ENCODE measurements around the gene EXOC6B. TPM values are rescaled to one million over a fixed set of nuclear protein-coding genes. Genes with fewer than 3 reads are reported as not detected.

Gene EXOC6B
- total RNA-seq, 1 experiment from 2014 or later = 40.1 TPM

DNA sequence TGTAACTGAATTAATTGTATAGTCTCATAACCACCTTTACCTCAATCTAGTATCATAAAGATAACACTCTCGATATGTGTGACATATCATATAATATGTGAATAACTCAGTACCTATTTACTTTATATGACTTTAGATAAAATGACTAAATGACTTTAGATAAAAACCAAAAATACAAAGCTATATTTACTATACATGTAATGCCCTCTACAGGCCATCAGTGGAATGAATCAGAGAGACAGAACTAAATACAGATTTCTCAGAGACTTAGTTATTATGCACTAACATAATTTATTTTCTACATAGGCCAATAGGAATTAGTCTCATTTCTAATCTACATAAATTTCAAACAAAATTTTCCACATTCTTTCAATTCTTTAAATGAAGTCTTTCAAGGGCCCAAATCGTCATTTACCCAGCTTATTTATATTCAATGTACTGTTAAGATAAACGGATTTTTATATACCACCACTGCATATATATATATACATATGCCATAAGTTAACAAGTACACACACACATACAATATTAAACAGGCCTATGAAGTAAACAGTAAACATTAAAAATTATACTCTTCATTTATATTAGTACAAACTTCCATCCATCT lies 219.9 kb downstream of the EXOC6B start:
- Histone ChIP-seq H3K27ac (ENCODE audit: insufficient read length, low read depth, low read length) (no peak overlapping the region), H3K4me2 (ENCODE audit: insufficient read depth, insufficient read length, low read length) (no peak overlapping the region), H4K91ac (ENCODE audit: insufficient read length, low read depth, low read length) (no peak overlapping the region), H3K4me1 (ENCODE audit: insufficient read depth, low read length) (no peaks in the 10 kb centered on the region), H2BK12ac (ENCODE audit: insufficient read length, low read depth, low read length) (no peak overlapping the region), H3K4ac (ENCODE audit: low read depth, low read length) (no peak overlapping the region), H4K8ac (replicated peaks; ENCODE audit: insufficient read length, low read depth, low read length) (no peak overlapping the region), H3T11ph (ENCODE audit: low read length) (no peak overlapping the region), H2AFZ (ENCODE audit: low read length) (no peak overlapping the region), H3K23ac (ENCODE audit: insufficient read length, low read depth, low read length) (no peak overlapping the region), H3K18ac (ENCODE audit: insufficient read length, low read depth, low read length) (no peak overlapping the region), H2BK15ac (ENCODE audit: low read depth, low read length) (no peak overlapping the region), H4K5ac (ENCODE audit: insufficient read length, low read depth, low read length) (no peak overlapping the region), H3K79me1 (ENCODE audit: insufficient read depth, low read depth, low read length, poor library complexity, severe bottlenecking) (no peaks in the 10 kb centered on the region), H4K20me1 (ENCODE audit: control insufficient read depth, insufficient read depth, insufficient read length) (no peaks in the 10 kb centered on the region), H3K9me3 (ENCODE audit: control insufficient read depth, low read depth, low read length) (no peaks in the 10 kb centered on the region), H2BK5ac (ENCODE audit: insufficient read length, low read length) (no peak overlapping the region), H3K27me3 (ENCODE audit: insufficient read depth, low read length) (no peaks in the 10 kb centered on the region), H3K14ac (ENCODE audit: insufficient read depth, low read length) (no peak overlapping the region), H2BK120ac (ENCODE audit: low read depth, low read length, poor library complexity, severe bottlenecking) (no peak overlapping the region), H2AK5ac (ENCODE audit: insufficient read length, low read length) (no peak overlapping the region), H2BK20ac (ENCODE audit: low read depth, low read length, poor library complexity, severe bottlenecking) (no peak overlapping the region), H3K79me2 (ENCODE audit: insufficient read depth, low read length) (no peaks in the 10 kb centered on the region), H3K23me2 (ENCODE audit: insufficient read length, low read depth, low read length, poor library complexity, severe bottlenecking) (no peaks in the 10 kb centered on the region), H3K9ac (ENCODE audit: extremely low read depth, insufficient read length, low read length) (no peak overlapping the region), H3K56ac (ENCODE audit: insufficient read length, low read depth, low read length) (no peak overlapping the region)
- H3K36me3 Mint-ChIP-seq (ENCODE audit: insufficient read depth in 1 of 3, low read depth in 3 of 3) = peaks cover 6 to 35% (median 12%) of the 10 kb centered on the region in 3 experiments; a peak in 5 of 7 replicates
- no peak overlapping the region for H3K27ac Mint-ChIP-seq
- no CpG with 5 or more reads among the region's 3 CpGs for WGBS (ENCODE audit: extremely low coverage, insufficient read length, low lambda C conversion rate)
- H3K4me3 Mint-ChIP-seq = no peak overlapping the region
- peaks cover 21 to 27% of the 10 kb centered on the region in 2 experiments for H3K9me3 Mint-ChIP-seq
- H3K27me3 Mint-ChIP-seq (ENCODE audit: low read depth) = no peaks in the 10 kb centered on the region; the same call in 1 of the 2 replicates
- H3K4me1 Mint-ChIP-seq = peaks cover 11 to 12% of the 10 kb centered on the region in 2 experiments
- TF ChIP-seq, protein P1, sequence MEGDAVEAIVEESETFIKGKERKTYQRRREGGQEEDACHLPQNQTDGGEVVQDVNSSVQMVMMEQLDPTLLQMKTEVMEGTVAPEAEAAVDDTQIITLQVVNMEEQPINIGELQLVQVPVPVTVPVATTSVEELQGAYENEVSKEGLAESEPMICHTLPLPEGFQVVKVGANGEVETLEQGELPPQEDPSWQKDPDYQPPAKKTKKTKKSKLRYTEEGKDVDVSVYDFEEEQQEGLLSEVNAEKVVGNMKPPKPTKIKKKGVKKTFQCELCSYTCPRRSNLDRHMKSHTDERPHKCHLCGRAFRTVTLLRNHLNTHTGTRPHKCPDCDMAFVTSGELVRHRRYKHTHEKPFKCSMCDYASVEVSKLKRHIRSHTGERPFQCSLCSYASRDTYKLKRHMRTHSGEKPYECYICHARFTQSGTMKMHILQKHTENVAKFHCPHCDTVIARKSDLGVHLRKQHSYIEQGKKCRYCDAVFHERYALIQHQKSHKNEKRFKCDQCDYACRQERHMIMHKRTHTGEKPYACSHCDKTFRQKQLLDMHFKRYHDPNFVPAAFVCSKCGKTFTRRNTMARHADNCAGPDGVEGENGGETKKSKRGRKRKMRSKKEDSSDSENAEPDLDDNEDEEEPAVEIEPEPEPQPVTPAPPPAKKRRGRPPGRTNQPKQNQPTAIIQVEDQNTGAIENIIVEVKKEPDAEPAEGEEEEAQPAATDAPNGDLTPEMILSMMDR (conservative IDR thresholded peaks at IDR 0.05) = peak; percentile 80
- no peak for DNase-seq
